Measurements from ENCODE around the gene MZB1. TPM values are rescaled to one million over a fixed set of nuclear protein-coding genes. Genes with fewer than 3 reads are reported as not detected.

The MZB1 gene
- total RNA-seq, 4 donors from 2014 or later: 2.1 to 2.4 TPM; not detected in 2

- no peak for DNase-seq (ENCODE audit: low spot score in 2 of 2)
- no peaks in the 10 kb centered on the region for H3K36me3 ChIP-seq
- H3K27me3 ChIP-seq: peaks cover 0 to 35% of the 10 kb centered on the region in 2 donors
- peak within 1 kb of the TSS in 2 of 4 donors; percentile 7 to 27 for H3K27ac ChIP-seq
- no peaks in the 10 kb centered on the region for H3K9me3 ChIP-seq
- TF ChIP-seq POLR2A (IDR thresholded peaks at IDR 0.05) (no peak), EP300 (IDR thresholded peaks at IDR 0.05) (no peak)
- TF ChIP-seq, protein P1, sequence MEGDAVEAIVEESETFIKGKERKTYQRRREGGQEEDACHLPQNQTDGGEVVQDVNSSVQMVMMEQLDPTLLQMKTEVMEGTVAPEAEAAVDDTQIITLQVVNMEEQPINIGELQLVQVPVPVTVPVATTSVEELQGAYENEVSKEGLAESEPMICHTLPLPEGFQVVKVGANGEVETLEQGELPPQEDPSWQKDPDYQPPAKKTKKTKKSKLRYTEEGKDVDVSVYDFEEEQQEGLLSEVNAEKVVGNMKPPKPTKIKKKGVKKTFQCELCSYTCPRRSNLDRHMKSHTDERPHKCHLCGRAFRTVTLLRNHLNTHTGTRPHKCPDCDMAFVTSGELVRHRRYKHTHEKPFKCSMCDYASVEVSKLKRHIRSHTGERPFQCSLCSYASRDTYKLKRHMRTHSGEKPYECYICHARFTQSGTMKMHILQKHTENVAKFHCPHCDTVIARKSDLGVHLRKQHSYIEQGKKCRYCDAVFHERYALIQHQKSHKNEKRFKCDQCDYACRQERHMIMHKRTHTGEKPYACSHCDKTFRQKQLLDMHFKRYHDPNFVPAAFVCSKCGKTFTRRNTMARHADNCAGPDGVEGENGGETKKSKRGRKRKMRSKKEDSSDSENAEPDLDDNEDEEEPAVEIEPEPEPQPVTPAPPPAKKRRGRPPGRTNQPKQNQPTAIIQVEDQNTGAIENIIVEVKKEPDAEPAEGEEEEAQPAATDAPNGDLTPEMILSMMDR (IDR thresholded peaks at IDR 0.05): no peak
- peaks cover 0 to 40% (median 19%) of the 10 kb centered on the region in 4 donors for H3K4me1 ChIP-seq
- H3K4me3 ChIP-seq: peak within 1 kb of the TSS; percentile 14 to 57 (median 40)
- WGBS, 2 donors: 18 to 20% methylated on average over 23 to 28 of the region's 76 CpGs
These were observed 5.2 kb upstream of the MZB1 start, which contains the start of gene PROB1 for GRCh38 chr5:139394654-139395566. Gene PROB1 (minus strand): TSS chr5:139395104. CDS start chr5:139395081, 23 bp downstream.

DNA sequence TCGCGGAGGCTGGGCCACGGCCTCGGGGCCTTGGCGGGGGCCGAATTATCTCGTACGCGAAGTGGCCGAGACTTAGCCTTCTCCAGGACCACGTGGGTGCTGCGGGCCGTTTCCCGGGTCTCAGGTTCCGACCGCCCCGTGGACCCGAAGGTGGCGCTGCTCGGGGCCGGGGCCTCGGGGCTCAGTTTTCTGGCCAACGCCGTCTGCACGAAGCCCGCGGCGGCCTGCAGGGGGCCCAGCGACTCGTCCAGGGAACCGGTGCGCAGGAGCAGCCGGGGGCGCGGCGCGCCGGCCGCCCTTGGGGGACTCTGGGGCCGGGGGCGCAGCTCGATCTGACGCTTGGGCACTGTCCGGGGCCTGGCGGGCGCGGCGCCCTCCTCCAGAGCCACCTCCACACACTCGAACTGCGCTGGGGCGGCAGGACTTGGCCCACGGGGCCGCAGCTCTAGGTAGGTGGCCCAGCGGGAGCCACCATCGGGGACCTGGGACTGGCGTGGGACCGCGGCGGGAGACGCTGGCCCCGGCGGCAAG is 4.5 kb upstream of the MZB1 start:
- peak overlapping the region; percentile 14 to 57 (median 40) for H3K4me3 ChIP-seq
- no peaks in the 10 kb centered on the region for H3K36me3 ChIP-seq
- H3K9me3 ChIP-seq: no peaks in the 10 kb centered on the region
- TF ChIP-seq EP300 (IDR thresholded peaks at IDR 0.05) (no peak), POLR2A (IDR thresholded peaks at IDR 0.05) (no peak)
- TF ChIP-seq, protein P1 (IDR thresholded peaks at IDR 0.05): peak in 3 of 5 experiments; percentile 41 to 59 (median 54)
- peak overlapping the region in 1 of 4 donors; percentile 27 for H3K27ac ChIP-seq
- DNase-seq (ENCODE audit: low spot score in 2 of 2): no peak
- peaks cover 0 to 35% of the 10 kb centered on the region in 2 donors for H3K27me3 ChIP-seq
- H3K4me1 ChIP-seq: peaks cover 0 to 40% (median 19%) of the 10 kb centered on the region in 4 donors
- 3% methylated on average over 20 to 23 of the region's 62 CpGs for WGBS, 2 donors

- DNase-seq (ENCODE audit: low spot score in 2 of 2): no peak
- WGBS, 2 donors: 8 to 20% methylated on average over 40 to 47 of the region's 49 CpGs
- peaks cover 0 to 40% (median 19%) of the 10 kb centered on the region in 4 donors for H3K4me1 ChIP-seq
- H3K27ac ChIP-seq: no peak overlapping the region
- H3K36me3 ChIP-seq: no peaks in the 10 kb centered on the region
- H3K4me3 ChIP-seq: peak overlapping the region; percentile 14 to 57 (median 40)
- no peaks in the 10 kb centered on the region for H3K9me3 ChIP-seq
- peaks cover 0 to 35% of the 10 kb centered on the region in 2 donors for H3K27me3 ChIP-seq
- TF ChIP-seq POLR2A (IDR thresholded peaks at IDR 0.05) (no peak), EP300 (IDR thresholded peaks at IDR 0.05) (no peak)
- TF ChIP-seq, protein P1 (IDR thresholded peaks at IDR 0.05): no peak
These were observed 3.9 kb upstream of the MZB1 start for GRCh38 chr5:139393497-139394122.

DNA sequence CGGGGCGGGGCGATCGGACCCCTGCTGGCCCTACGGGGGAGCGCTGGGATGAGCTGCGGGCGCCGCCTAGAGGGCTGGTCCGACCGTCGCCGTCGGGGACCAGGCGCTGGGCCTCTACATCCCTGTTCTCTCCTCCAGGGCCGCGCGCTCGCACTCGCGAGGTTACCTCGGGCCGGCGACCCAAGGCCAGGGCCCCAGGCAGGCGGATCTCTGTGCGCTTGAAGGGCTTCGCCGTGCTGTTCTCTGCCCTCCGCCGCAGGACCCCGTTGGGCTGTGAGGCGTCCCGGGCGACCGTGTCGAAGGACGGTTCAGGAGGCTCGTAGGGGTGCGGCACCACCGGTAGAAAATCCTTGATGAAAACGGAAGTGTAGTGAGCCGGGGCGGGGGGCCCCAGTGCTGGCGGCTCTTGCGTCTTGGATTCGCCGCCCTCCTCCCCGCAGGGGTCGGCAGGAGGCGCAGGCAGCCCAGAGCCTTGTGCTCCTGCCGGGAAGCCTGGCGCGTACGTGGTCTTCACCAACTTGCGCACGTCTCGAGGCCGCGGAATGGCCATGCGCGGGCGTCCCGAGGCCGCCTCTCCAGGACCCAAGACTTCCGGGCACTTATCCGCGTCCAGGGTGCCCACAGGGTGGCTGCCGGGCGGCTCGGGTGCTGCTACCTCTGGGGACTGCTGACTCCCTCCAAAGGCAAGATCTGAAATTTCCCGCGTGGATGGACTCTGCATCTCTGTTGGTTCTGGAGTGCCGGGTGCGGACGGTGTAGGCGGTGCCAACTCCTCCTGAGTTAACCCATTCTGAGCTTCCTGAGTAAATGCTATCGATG is 3.2 kb upstream of the MZB1 start:
- peak overlapping the region in 3 of 4 donors; percentile 26 to 57 (median 53) for H3K4me3 ChIP-seq
- DNase-seq (ENCODE audit: low spot score in 2 of 2): no peak
- 12 to 20% methylated on average over 69 to 73 of the region's 77 CpGs for WGBS, 2 donors
- no peaks in the 10 kb centered on the region for H3K9me3 ChIP-seq
- peaks cover 0 to 35% of the 10 kb centered on the region in 2 donors for H3K27me3 ChIP-seq
- peak overlapping the region in 1 of 4 donors; percentile 74 for H3K27ac ChIP-seq
- no peaks in the 10 kb centered on the region for H3K36me3 ChIP-seq
- no peak for TF ChIP-seq EP300 (IDR thresholded peaks at IDR 0.05)
- TF ChIP-seq, protein P1 (IDR thresholded peaks at IDR 0.05): peak in 3 of 5 experiments; percentile 38 to 61 (median 60)
- TF ChIP-seq POLR2A (IDR thresholded peaks at IDR 0.05): no peak
- peaks cover 0 to 47% (median 21%) of the 10 kb centered on the region in 4 donors for H3K4me1 ChIP-seq
